CD4-positive, alpha-beta T cell (primary cell): Measurements from ENCODE around the gene DCAF16. TPM values are rescaled to one million over a fixed set of nuclear protein-coding genes. Genes with fewer than 3 reads are reported as not detected.

Source experiments
- ATAC-seq: fragments of 200-7000 bp; cut with Tn5 transposase; one replicate; pipeline ENCODE4 v1.10.0; 2022; ENCODE audit warnings: mild to moderate bottlenecking; ENCODE audit not compliant: poor library complexity
- CTCF ChIA-PET: fragments of 350-600 bp; sonication (Branson Sonifier 250); formaldehyde crosslinking; loops from one replicate; lab custom pipeline; 2021; ENCODE audit warnings: antibody characterized with exemption, inconsistent platforms; lab: Charles Lee
- POLR2A ChIA-PET: fragments of 350-600 bp; sonication (Branson Sonifier 250); formaldehyde crosslinking; loops from one replicate; lab custom pipeline; 2021; ENCODE audit warnings: antibody characterized with exemption, inconsistent platforms; lab: Charles Lee
- DNase-seq, 14 experiments: peaks; one replicate each; pipeline ENCODE4 v3.0.0-alpha.2; 2013 to 2020; ENCODE audit warnings: mixed read lengths in 2 of 14
- H3K27ac ChIP-seq, 2 donors: one replicate each; pipeline versions ENCODE4 v1.5.1 to v1.7.0; 2013; ENCODE audit warnings: low read length in 2 of 2, low read depth in 1 of 2, mild to moderate bottlenecking in 1 of 2
- H3K27me3 ChIP-seq, 2 experiments: 1 replicate in 1 of 2; 2 replicates in 1 of 2; pipeline versions ENCODE4 v1.6.1 to v1.7.0; 2013; ENCODE audit warnings: low read length in 2 of 2, control low read depth in 1 of 2, mild to moderate bottlenecking in 1 of 2, moderate library complexity in 1 of 2; ENCODE audit not compliant: insufficient read depth in 2 of 2, control insufficient read depth in 1 of 2
- H3K36me3 ChIP-seq: one replicate; pipeline ENCODE4 v1.6.1; 2013; ENCODE audit warnings: low read length, control low read depth; ENCODE audit not compliant: insufficient read depth
- H3K4me1 ChIP-seq: one replicate; pipeline ENCODE4 v1.6.1; 2013; ENCODE audit warnings: low read length, control low read depth; ENCODE audit not compliant: insufficient read depth
- H3K4me3 ChIP-seq: one replicate; pipeline ENCODE4 v1.5.1; 2013; ENCODE audit warnings: mild to moderate bottlenecking, low read length, moderate library complexity
- H3K9me3 ChIP-seq, 2 experiments: 1 replicate in 1 of 2; 2 replicates in 1 of 2; pipeline versions ENCODE4 v1.6.1 to v1.7.0; 2013; ENCODE audit warnings: low read length in 2 of 2, mild to moderate bottlenecking in 2 of 2, control low read depth in 1 of 2, moderate library complexity in 1 of 2; ENCODE audit not compliant: control insufficient read depth in 1 of 2, insufficient read depth in 1 of 2
- H3K27ac Mint-ChIP-seq: one replicate; pipeline ENCODE4 v1.8.0; 2020; ENCODE audit warnings: mixed read lengths
- H3K27me3 Mint-ChIP-seq: one replicate; pipeline ENCODE4 v1.8.0; 2021; ENCODE audit warnings: mixed read lengths
- H3K36me3 Mint-ChIP-seq: one replicate; pipeline ENCODE4 v1.8.0; 2021; ENCODE audit warnings: low read depth, mixed read lengths
- H3K4me1 Mint-ChIP-seq: one replicate; pipeline ENCODE4 v1.8.0; 2021; ENCODE audit warnings: low read depth, mixed read lengths
- H3K4me3 Mint-ChIP-seq: one replicate; pipeline ENCODE4 v1.8.0; 2020; ENCODE audit warnings: mild to moderate bottlenecking, mixed read lengths
- H3K9me3 Mint-ChIP-seq: one replicate; pipeline ENCODE4 v1.8.0; 2020; ENCODE audit warnings: mixed read lengths
- intact Hi-C, 2 experiments: fragments of 100-400 bp; cut with DNase I in 1 of 2; cut with micrococcal nuclease in 1 of 2; formaldehyde crosslinking; loops; one replicate each; pipeline versions ENCODE4 v1.15.1 to v1.9.0; 2023 to 2025; cut with DNase I, micrococcal nuclease
- total RNA-seq, 174 experiments: library from RNA in 2 of 174; stranded (reverse) in 2 of 174; gene quantifications; one replicate each; pipeline ENCODE4 v1.2.3 and lab custom pipeline; 2021 to 2026
- TF ChIP-seq, protein P1 (sequence below): fragments of 200-600 bp; IDR thresholded peaks from one replicate; pipeline ENCODE4 v1.8.0; 2022; ENCODE audit warnings: antibody characterized with exemption, mild to moderate bottlenecking

DCAF16 gene
- total RNA-seq, 2 experiments from 2014 or later: 88.5 to 91.4 TPM

DNA sequence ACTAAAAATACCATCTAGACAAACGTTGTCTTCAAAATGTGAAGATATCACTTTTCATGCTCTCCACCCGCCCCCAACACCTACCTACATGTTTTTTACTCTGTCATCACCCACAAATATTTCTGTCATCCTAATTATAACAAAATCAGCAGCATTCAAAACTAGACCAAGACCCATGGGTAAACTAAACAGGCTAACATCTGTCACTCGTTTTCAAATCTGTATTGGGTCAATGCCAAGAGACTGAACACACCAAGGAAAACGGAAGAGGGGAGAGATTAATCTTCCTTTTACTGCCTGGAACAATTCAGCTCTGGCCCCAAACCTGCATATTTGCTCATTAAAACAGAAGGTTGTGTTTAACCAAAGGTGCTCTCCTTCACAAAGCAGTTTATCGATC, 46.6 kb downstream of the DCAF16 start:
- H3K27me3 Mint-ChIP-seq: no peaks in the 10 kb centered on the region
- no peak overlapping the region for H3K4me3 Mint-ChIP-seq
- peaks cover 0 to 4% of the 10 kb centered on the region in 2 experiments for H3K27me3 ChIP-seq
- TF ChIP-seq, protein P1, sequence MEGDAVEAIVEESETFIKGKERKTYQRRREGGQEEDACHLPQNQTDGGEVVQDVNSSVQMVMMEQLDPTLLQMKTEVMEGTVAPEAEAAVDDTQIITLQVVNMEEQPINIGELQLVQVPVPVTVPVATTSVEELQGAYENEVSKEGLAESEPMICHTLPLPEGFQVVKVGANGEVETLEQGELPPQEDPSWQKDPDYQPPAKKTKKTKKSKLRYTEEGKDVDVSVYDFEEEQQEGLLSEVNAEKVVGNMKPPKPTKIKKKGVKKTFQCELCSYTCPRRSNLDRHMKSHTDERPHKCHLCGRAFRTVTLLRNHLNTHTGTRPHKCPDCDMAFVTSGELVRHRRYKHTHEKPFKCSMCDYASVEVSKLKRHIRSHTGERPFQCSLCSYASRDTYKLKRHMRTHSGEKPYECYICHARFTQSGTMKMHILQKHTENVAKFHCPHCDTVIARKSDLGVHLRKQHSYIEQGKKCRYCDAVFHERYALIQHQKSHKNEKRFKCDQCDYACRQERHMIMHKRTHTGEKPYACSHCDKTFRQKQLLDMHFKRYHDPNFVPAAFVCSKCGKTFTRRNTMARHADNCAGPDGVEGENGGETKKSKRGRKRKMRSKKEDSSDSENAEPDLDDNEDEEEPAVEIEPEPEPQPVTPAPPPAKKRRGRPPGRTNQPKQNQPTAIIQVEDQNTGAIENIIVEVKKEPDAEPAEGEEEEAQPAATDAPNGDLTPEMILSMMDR: no peak
- no peak overlapping the region for H3K27ac ChIP-seq
- H3K4me1 Mint-ChIP-seq: peaks cover 7% of the 10 kb centered on the region
- ATAC-seq (no peak), DNase-seq (no peak)
- no peaks in the 10 kb centered on the region for H3K36me3 Mint-ChIP-seq
- POLR2A ChIA-PET: no interaction called here
- no peaks in the 10 kb centered on the region for H3K4me1 ChIP-seq
- H3K27ac Mint-ChIP-seq: no peak overlapping the region
- intact Hi-C loops: no loop called here
- peaks cover 0 to 9% of the 10 kb centered on the region in 2 experiments for H3K9me3 ChIP-seq
- H3K9me3 Mint-ChIP-seq: peaks cover 3% of the 10 kb centered on the region
- no peak overlapping the region for H3K4me3 ChIP-seq
- no peaks in the 10 kb centered on the region for H3K36me3 ChIP-seq
- CTCF ChIA-PET: no interaction called here

DNA sequence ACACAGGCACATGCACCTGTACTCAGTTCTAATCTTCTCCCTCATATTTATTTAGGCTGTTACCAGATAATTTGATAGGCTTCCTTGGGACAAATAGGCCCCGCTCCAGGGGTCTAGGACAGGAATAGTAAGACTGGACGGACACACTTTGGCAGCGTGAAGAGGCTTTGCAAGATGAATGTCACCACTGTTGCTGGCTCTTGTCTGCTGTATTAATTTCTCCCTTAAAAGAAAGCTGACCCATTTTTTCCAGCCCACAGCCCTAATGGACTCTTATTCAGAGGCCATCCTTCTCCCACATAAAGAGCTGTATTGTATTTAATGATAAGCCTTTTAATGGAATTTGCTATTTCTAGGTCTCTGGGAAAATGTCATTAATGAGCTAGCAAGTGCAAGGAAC, 47.1 kb downstream of the DCAF16 start:
- H3K36me3 ChIP-seq: no peaks in the 10 kb centered on the region
- H3K4me1 ChIP-seq: no peaks in the 10 kb centered on the region
- H3K4me1 Mint-ChIP-seq: peaks cover 7% of the 10 kb centered on the region
- no peak overlapping the region for H3K4me3 Mint-ChIP-seq
- CTCF ChIA-PET: no interaction called here
- TF ChIP-seq, protein P1: no peak
- DNase-seq (no peak), ATAC-seq (no peak)
- H3K36me3 Mint-ChIP-seq: no peaks in the 10 kb centered on the region
- peaks cover 3% of the 10 kb centered on the region for H3K9me3 Mint-ChIP-seq
- H3K9me3 ChIP-seq: peaks cover 0 to 9% of the 10 kb centered on the region in 2 experiments
- POLR2A ChIA-PET: no interaction called here
- peaks cover 0 to 4% of the 10 kb centered on the region in 2 experiments for H3K27me3 ChIP-seq
- H3K27ac Mint-ChIP-seq: no peak overlapping the region
- intact Hi-C loops: no loop called here
- H3K27me3 Mint-ChIP-seq: no peaks in the 10 kb centered on the region
- no peak overlapping the region for H3K27ac ChIP-seq
- no peak overlapping the region for H3K4me3 ChIP-seq

DNA sequence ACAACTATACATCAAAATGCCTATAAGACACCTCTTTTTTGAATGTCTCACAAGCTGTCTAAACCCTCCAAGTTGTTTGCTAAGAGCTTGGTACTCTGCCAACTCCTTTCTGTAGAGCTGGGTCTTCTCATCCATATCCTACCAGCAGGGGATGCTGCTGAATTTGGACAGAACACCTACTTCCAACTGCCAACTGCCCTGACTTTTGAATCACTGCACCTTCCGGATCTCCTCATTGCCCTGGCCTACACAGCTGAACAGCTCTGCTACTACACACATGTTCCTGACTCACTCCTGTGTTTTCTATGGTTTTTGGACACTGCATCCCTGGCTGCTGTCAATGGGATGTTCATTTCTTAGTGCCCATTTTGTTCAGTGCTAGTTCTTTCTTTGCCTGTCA, 47.8 kb downstream of the DCAF16 start:
- CTCF ChIA-PET: no interaction called here
- Histone ChIP-seq H3K27ac (no peak overlapping the region), H3K4me1 (no peaks in the 10 kb centered on the region), H3K4me3 (no peak overlapping the region), H3K9me3 (peaks cover 0 to 9% of the 10 kb centered on the region in 2 experiments), H3K36me3 (no peaks in the 10 kb centered on the region), H3K27me3 (peaks cover 0 to 4% of the 10 kb centered on the region in 2 experiments)
- TF ChIP-seq, protein P1: no peak
- Mint-ChIP-seq H3K27me3 (no peaks in the 10 kb centered on the region), H3K27ac (no peak overlapping the region), H3K9me3 (peaks cover 3% of the 10 kb centered on the region), H3K4me3 (no peak overlapping the region), H3K36me3 (no peaks in the 10 kb centered on the region), H3K4me1 (peaks cover 7% of the 10 kb centered on the region)
- POLR2A ChIA-PET: no interaction called here
- DNase-seq (peak in 1 of 14 experiments; percentile 7), ATAC-seq (no peak)
- intact Hi-C loops: no loop called here
